Adipocyte (in vitro differentiated cells): ENCODE data around the gene TMEM161A.

ENCODE experiments used
- DNase-seq: peaks from one replicate; pipeline ENCODE4 v3.0.0-alpha.2; 2015; ENCODE audit warnings: low read depth
- H3K27me3 ChIP-seq: replicated peaks from 2 replicates; pipeline ENCODE4 v1.7.0; 2013; ENCODE audit warnings: mild to moderate bottlenecking, low read length, moderate library complexity; ENCODE audit not compliant: control insufficient read depth, insufficient read depth
- H3K36me3 ChIP-seq: 2 replicates; pipeline ENCODE4 v1.7.0; 2013; ENCODE audit warnings: low read length, mild to moderate bottlenecking, moderate library complexity; ENCODE audit not compliant: control insufficient read depth, insufficient read depth, severe bottlenecking
- H3K4me1 ChIP-seq: 2 replicates; pipeline ENCODE4 v1.7.0; 2013; ENCODE audit warnings: mild to moderate bottlenecking, low read length, moderate library complexity; ENCODE audit not compliant: control insufficient read depth, insufficient read depth
- H3K4me3 ChIP-seq: 2 replicates; pipeline ENCODE4 v1.7.0; 2013; ENCODE audit warnings: mild to moderate bottlenecking, low read length, moderate library complexity
- H3K9ac ChIP-seq: 2 replicates; pipeline ENCODE4 v1.7.0; 2013; ENCODE audit warnings: mild to moderate bottlenecking, low read length, moderate library complexity
- H3K9me3 ChIP-seq: 2 replicates; pipeline ENCODE4 v1.7.0; 2013; ENCODE audit warnings: mild to moderate bottlenecking, low read length, moderate library complexity; ENCODE audit not compliant: control insufficient read depth

Gene TMEM161A

DNA sequence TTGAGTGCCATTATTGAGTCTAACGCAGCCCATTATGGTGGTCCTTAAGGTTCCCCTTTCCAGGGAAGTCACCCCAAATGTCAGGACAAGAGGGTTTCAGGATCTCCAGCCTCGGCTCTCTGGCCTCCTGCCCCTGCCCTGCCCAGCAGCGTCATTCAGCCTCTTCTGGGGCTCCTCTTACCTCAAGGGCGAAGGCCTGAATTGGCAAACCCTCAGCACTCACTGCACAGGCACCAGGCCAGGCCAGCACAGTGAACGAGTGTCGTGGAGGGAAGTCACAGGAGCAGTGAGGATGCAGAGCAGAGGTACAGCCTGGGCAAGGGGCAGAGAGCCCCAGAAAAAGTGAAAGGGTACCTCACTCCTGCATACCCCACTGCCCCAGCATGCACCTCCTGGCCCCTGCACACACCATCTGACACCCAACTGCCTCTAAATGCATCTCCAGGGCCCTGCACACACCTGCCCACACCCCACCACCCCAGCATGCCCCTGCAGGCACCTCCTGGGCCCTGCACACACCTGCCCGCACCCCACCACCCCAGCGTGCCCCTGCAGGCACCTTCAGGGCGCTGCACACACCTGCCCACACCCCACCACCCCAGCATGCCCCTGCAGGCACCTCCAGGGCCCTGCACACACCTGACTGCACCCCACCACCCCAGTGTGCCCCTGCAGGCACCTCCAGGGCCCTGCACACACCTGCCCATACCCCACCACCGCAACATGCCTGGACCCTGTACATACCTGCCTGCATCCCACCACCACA, 54.7 kb downstream of the TMEM161A start:
- no peak for DNase-seq
- Histone ChIP-seq H3K27me3 (no peaks in the 10 kb centered on the region), H3K4me1 (no peaks in the 10 kb centered on the region), H3K36me3 (no peaks in the 10 kb centered on the region), H3K9ac (no peak overlapping the region), H3K4me3 (no peak overlapping the region), H3K9me3 (no peaks in the 10 kb centered on the region)

DNA sequence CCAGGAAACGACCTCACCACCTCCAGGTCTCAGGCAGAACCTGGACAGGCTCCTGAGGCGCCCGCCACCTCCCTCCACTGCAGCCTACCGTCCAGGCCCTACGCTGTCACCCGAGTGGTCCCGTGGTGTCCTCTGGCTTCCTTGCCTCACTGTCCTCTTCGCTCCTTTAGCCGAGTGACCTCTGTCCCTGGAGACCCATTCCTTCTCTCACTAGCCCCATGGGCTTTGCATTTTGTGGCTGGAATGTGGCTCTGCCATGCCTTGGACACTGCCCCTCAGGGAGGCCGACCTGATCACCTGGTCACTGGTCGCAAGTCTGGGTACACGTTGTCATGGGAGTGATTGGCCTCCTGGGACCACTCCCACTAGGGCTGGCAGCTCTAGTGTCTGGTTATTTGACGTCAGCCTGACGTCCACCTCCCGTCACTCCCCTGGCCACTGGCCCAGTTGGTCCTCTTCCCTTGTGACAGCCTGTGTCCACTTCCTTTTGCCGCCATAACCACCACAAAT, 56.6 kb downstream of the TMEM161A start:
- H3K9ac ChIP-seq = no peak overlapping the region
- H3K36me3 ChIP-seq = no peaks in the 10 kb centered on the region
- no peak for DNase-seq
- no peak overlapping the region for H3K4me3 ChIP-seq
- no peaks in the 10 kb centered on the region for H3K9me3 ChIP-seq
- no peaks in the 10 kb centered on the region for H3K27me3 ChIP-seq
- no peaks in the 10 kb centered on the region for H3K4me1 ChIP-seq

DNA sequence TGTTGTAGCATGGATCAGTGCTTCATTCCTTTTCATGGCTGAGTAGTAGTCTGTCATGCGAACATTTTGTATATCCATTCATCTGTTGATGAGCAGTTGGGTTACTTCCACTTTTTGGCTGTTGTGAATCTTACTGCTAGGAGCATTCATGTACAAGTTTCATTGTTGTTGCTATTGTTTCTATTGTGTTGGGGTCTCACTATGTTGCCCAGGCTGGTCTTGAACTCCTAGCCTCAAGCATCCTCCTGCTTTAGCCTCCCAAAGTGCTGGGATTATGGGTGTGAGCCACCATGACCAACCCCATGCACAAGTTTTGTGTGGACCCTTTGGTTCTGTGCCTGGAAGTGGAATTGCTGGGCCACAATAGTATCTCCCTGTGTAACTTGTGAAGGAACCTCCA, 58.7 kb downstream of the TMEM161A start:
- no peaks in the 10 kb centered on the region for H3K4me1 ChIP-seq
- H3K27me3 ChIP-seq = no peaks in the 10 kb centered on the region
- H3K9ac ChIP-seq = no peak overlapping the region
- no peaks in the 10 kb centered on the region for H3K36me3 ChIP-seq
- DNase-seq = no peak
- H3K9me3 ChIP-seq = no peaks in the 10 kb centered on the region
- H3K4me3 ChIP-seq = no peak overlapping the region

DNA sequence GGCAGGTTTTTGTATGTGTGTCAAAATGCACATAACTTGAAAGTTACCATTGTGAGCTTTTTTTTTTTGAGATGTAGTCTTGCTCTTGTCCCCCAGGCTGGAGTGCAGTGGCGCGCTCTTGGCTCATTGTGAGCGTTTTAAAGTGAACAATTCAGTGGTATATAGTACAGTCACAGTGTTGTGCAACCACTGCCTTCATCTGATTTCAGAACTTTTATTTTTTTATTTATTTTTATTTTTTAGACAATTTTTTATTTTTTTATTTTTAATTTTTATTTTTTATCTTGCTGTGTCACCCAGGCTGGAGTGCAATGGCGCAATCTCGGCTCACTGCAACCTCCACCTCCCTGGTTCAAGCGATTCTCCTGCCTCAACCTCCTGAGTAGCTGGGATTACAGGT, 59.5 kb downstream of the TMEM161A start:
- Histone ChIP-seq H3K4me1 (no peaks in the 10 kb centered on the region), H3K9me3 (no peaks in the 10 kb centered on the region), H3K9ac (no peak overlapping the region), H3K4me3 (no peak overlapping the region), H3K36me3 (no peaks in the 10 kb centered on the region), H3K27me3 (no peaks in the 10 kb centered on the region)
- no peak for DNase-seq

DNA sequence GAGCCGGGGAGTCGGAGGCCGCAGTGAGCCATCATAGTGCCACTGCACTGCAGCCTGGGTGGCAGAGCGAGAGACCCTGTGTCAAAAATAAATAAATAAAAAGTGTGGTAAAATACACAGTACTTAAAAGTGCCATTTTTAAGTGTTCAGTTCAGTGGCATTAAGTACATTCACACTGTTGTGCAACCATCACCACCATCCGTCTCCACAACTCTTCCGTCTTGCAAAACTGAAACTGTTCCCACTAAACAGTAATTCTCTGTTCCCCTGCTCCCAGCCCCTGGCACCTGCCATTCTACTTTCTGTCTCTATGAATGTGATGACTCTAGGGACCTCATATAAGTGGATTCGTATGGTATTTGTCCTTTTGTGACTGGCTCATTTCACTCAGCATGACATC, 61.2 kb downstream of the TMEM161A start:
- H3K27me3 ChIP-seq = no peaks in the 10 kb centered on the region
- no peaks in the 10 kb centered on the region for H3K4me1 ChIP-seq
- no peaks in the 10 kb centered on the region for H3K9me3 ChIP-seq
- H3K9ac ChIP-seq = no peak overlapping the region
- no peaks in the 10 kb centered on the region for H3K36me3 ChIP-seq
- DNase-seq = no peak
- H3K4me3 ChIP-seq = no peak overlapping the region

DNA sequence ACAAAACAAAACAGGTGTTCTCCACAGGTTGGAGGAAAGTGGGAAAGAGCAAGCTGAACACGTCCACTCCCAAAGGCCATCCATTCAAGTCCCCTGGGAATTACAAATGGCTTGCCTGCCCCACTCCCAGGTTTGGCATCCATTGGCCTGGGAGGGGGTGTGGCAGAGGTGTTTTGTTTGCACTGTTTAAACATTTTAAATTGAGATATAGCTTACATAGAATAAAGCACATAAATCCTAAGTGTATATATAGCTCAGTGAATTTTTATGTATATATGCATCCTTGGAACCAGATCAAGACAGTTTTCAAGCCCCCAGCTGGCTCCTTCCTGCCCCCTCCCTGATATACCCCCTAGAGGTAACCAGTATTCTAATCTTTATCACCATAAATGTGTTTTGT, 61.8 kb downstream of the TMEM161A start:
- H3K27me3 ChIP-seq = no peaks in the 10 kb centered on the region
- no peaks in the 10 kb centered on the region for H3K9me3 ChIP-seq
- no peaks in the 10 kb centered on the region for H3K4me1 ChIP-seq
- H3K36me3 ChIP-seq = no peaks in the 10 kb centered on the region
- no peak overlapping the region for H3K4me3 ChIP-seq
- no peak overlapping the region for H3K9ac ChIP-seq
- DNase-seq = no peak

DNA sequence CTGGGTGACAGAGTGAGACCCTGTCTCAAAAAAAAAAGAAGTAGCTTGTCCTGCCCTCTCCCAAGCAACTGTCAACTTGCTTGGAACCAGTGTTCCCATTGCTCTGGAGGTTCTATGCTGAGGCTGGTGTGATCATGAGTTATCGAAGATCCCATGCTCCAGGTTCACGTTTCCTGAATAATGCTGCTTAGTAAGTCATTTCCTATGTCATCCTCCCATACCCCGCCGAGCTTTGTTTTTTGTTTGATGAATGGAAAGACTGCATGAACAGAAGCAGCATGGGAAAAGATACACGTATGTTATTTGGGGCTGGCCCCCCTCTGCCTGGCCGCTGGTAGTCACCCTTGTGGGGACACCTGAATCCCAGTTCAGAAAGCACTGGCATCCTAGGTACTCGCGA, 63.2 kb downstream of the TMEM161A start:
- Histone ChIP-seq H3K9me3 (no peaks in the 10 kb centered on the region), H3K27me3 (no peaks in the 10 kb centered on the region), H3K9ac (no peak overlapping the region), H3K4me3 (no peak overlapping the region), H3K36me3 (no peaks in the 10 kb centered on the region), H3K4me1 (no peaks in the 10 kb centered on the region)
- DNase-seq = no peak

DNA sequence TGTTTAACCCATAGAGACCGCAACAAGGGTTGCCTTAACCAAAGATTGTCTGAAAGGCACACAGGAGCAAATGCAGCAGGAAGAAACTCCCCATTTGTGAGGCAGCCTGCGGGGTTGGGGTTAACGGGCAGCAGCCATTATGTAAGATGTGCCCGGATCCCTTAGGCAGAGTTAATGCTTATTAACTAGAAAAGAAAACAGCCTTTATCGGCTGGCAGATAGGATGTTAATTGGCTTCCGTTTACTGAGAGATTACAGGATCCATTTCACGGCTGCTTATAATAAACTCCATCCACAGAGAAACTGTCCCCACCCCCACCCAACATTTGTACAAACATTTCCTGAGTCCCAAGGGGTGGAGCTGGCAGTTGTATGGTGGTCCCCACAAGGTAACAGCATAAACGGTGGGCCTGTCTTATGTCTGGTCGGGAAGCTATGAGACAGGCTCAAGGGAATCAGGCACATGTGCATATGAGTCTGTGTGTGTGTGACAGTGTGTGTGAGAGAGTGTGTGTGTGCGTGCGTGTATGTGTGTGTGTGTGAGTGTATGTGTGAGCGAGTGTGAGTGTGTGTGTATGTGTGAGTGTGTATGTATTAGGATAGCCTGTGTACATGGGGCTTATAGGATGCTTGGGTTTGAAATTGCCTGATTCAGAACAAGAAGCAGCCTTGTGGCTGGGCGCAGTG, 63.9 kb downstream of the TMEM161A start:
- no peaks in the 10 kb centered on the region for H3K4me1 ChIP-seq

DNA sequence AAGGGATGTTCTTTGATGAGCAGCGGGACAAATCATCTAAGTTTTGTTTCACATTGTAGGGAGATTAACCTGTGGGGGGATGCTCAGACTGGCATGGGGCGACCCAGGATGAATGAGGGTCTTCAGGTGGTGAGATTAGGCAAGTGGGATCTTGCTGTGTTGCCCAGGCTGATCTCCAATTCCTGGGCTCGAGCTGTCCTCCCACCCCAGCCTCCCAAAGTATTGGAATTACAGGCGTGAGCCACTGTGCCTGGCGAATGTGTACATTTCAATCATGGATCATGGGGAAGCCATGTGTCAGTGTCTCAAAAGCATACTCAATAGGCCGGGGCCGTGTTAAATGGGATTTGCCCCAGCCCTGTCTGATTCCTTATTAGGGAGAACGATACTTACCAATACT, 66.4 kb downstream of the TMEM161A start:
- Histone ChIP-seq H3K9me3 (no peaks in the 10 kb centered on the region), H3K4me3 (no peak overlapping the region), H3K4me1 (peaks cover 15% of the 10 kb centered on the region), H3K9ac (no peak overlapping the region), H3K36me3 (no peaks in the 10 kb centered on the region), H3K27me3 (no peaks in the 10 kb centered on the region)
- DNase-seq = no peak

More for the DNA sequence above, 63.9 kb downstream of the TMEM161A start:
- H3K36me3 ChIP-seq = no peaks in the 10 kb centered on the region
- no peak overlapping the region for H3K9ac ChIP-seq
- no peaks in the 10 kb centered on the region for H3K9me3 ChIP-seq
- H3K27me3 ChIP-seq = no peaks in the 10 kb centered on the region
- DNase-seq = no peak
- no peak overlapping the region for H3K4me3 ChIP-seq
